Liver (tissue), 3 donors: Measurements from ENCODE around the gene NSUN5.

Experiments used
- ATF3 ChIP-seq: IDR thresholded peaks from 2 replicates; pipeline ENCODE4 v1.6.1; 2016; ENCODE audit warnings: antibody characterized with exemption
- CTCF ChIP-seq: fragments of 150-350 bp; IDR thresholded peaks from 2 replicates; pipeline ENCODE4 v1.5.1; 2017; ENCODE audit warnings: improper control_type of control experiment, low read depth, low read length; ENCODE audit not compliant: missing input control
- GABPA ChIP-seq, 2 donors: IDR thresholded peaks in 1 of 2; conservative IDR thresholded peaks in 1 of 2; 2 replicates each; pipeline ENCODE4 v1.6.1; 2016; ENCODE audit warnings: antibody characterized with exemption in 2 of 2, mild to moderate bottlenecking in 1 of 2, moderate library complexity in 1 of 2
- HNF4G ChIP-seq: IDR thresholded peaks from 2 replicates; pipeline ENCODE4 v1.6.1; 2016; ENCODE audit warnings: antibody characterized with exemption
- JUND ChIP-seq, 2 donors: IDR thresholded peaks; 2 replicates each; pipeline ENCODE4 v1.6.1; 2016; ENCODE audit warnings: antibody characterized with exemption in 2 of 2
- MAX ChIP-seq: IDR thresholded peaks from 2 replicates; pipeline ENCODE4 v1.6.1; 2016; ENCODE audit warnings: antibody characterized with exemption
- RAD21 ChIP-seq, 2 donors: IDR thresholded peaks; 2 replicates each; pipeline ENCODE4 v1.6.1; 2016; ENCODE audit warnings: antibody characterized with exemption in 2 of 2, mild to moderate bottlenecking in 2 of 2
- YY1 ChIP-seq: IDR thresholded peaks from 2 replicates; pipeline ENCODE4 v1.6.1; 2016; ENCODE audit warnings: antibody characterized with exemption, mild to moderate bottlenecking
- ZBTB33 ChIP-seq: IDR thresholded peaks from 2 replicates; pipeline ENCODE4 v1.6.1; 2016; ENCODE audit warnings: antibody characterized with exemption
- donor health status: healthy.
- donor health status: healthy.

- TF ChIP-seq CTCF (no peak), YY1 (peak; percentile 40), MAX (no peak), ZBTB33 (no peak), RAD21 (IDR thresholded peaks at IDR 0.05) (no peak), HNF4G (peak; percentile 52), GABPA (IDR thresholded peaks at IDR 0.05 in 1 of 2, conservative IDR thresholded peaks at IDR 0.05 in 1 of 2) (no peak), ATF3 (no peak), JUND (IDR thresholded peaks at IDR 0.05) (peak in 1 of 2 donors; percentile 14)
These were observed 35.2 kb upstream of the NSUN5 start for GRCh38 chr7:73343671-73344380.
